Measurements from ENCODE around the gene HMX1. TPM values are rescaled to one million over a fixed set of nuclear protein-coding genes. Genes with fewer than 3 reads are reported as not detected.

The HMX1 gene
- polyA plus RNA-seq, 1 of the 3 experiments (the other 2 are of a cell fraction), result 0.20 TPM

DNA sequence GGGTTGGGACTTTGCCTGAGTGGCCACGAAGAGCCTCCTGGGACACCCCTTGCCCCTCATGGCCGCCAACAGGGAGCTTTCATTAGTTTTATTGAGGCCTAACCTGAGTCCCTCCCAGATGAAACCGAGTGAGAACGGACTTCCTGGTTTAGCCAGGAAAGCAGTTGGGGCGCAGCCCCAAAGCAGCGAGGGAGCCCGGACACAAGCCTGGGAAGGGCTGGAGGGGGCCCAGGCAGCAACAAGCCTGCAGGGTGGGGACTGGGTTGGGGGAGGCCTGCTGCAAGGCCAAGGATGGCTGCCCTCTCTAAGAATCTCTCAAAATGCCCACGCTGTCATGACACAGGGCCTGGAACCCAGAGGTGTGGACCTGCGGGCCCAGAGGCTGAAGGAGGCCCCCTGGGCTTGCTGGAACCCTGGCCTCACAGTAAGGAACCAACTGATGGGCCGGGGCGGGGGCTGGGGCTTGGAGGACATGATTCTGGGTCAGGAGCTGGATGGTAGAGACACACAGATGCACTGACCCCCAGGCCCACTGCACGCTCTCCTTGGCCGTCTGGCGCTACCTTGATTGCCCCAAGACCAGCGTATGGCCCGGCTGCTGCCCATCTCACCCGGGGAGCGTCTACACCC is 5.8 kb downstream of the HMX1 start:
- no peak for DNase-seq
- no peaks in the 10 kb centered on the region for H3K9me2 ChIP-seq
- no peak for TF ChIP-seq ELF1 (IDR thresholded peaks at IDR 0.05)
- no peak for TF ChIP-seq NRF1 (IDR thresholded peaks at IDR 0.05; ENCODE audit: low read depth, low read length)
- TF ChIP-seq RFX5 (IDR thresholded peaks at IDR 0.05; ENCODE audit: low read length), result no peak
- TF ChIP-seq POLR2AphosphoS5 (IDR thresholded peaks at IDR 0.05; ENCODE audit: low read depth, low read length), result no peak
- TF ChIP-seq EZH2phosphoT487 (IDR thresholded peaks at IDR 0.05; ENCODE audit: borderline replicate concordance, low read depth), result no peak
- TF ChIP-seq RCOR1 (IDR thresholded peaks at IDR 0.05; ENCODE audit: low read length), result no peak
- no peak overlapping the region for H3K4me2 ChIP-seq
- H3K4me1 ChIP-seq (ENCODE audit: control insufficient read depth in 1 of 2, insufficient read depth in 2 of 2, low read depth in 1 of 2, low read length in 1 of 2), result peaks cover 0 to 15% of the 10 kb centered on the region in 2 experiments; a peak in 1 of 4 replicates
- H3K9me3 ChIP-seq, result no peaks in the 10 kb centered on the region
- whole genome bisulfite sequencing (ENCODE audit: low lambda C conversion rate), result 27% methylated on average over 2 of the region's 18 CpGs
- H4K20me1 ChIP-seq (ENCODE audit: insufficient read depth), result no peaks in the 10 kb centered on the region
- H3K36me3 ChIP-seq (replicated peaks in 1 of 2; ENCODE audit: control insufficient read depth in 1 of 2, insufficient read depth in 2 of 2, low read length in 1 of 2), result no peaks in the 10 kb centered on the region
- H3K4me3 ChIP-seq (ENCODE audit: low read depth in 2 of 2, low read length in 1 of 2), result no peak overlapping the region
- no peak overlapping the region for H3K9ac ChIP-seq
- H2AFZ ChIP-seq (ENCODE audit: low read depth), result no peak overlapping the region
- CTCF ChIA-PET, result interaction anchor here (1.0 to 1.6 kb wide), 4 partner anchors 19 to 258 kb away, joined by 3 read pairs; no protein-coding TSS in a partner anchor
- no peaks in the 10 kb centered on the region for H3K79me2 ChIP-seq (ENCODE audit: insufficient read depth)
- no peak overlapping the region for H3K27ac ChIP-seq (ENCODE audit: low read depth in 2 of 2, low read length in 1 of 2)
- no peaks in the 10 kb centered on the region for H3K27me3 ChIP-seq (ENCODE audit: insufficient read depth)
- POLR2A ChIA-PET, result no interaction called here
- H3F3A ChIP-seq (replicated peaks; ENCODE audit: insufficient read depth), result no peaks in the 10 kb centered on the region

- Histone ChIP-seq H3K36me3 (replicated peaks in 1 of 2; ENCODE audit: control insufficient read depth in 1 of 2, insufficient read depth in 2 of 2, low read length in 1 of 2) (no peaks in the 10 kb centered on the region), H3F3A (replicated peaks; ENCODE audit: insufficient read depth) (no peaks in the 10 kb centered on the region), H2AFZ (ENCODE audit: low read depth) (no peak overlapping the region), H3K4me1 (ENCODE audit: control insufficient read depth in 1 of 2, insufficient read depth in 2 of 2, low read depth in 1 of 2, low read length in 1 of 2) (peaks cover 0 to 12% of the 10 kb centered on the region in 2 experiments; a peak in 1 of 4 replicates), H3K27ac (ENCODE audit: low read depth in 2 of 2, low read length in 1 of 2) (no peak overlapping the region), H3K4me2 (no peak overlapping the region), H3K9me3 (no peaks in the 10 kb centered on the region), H4K20me1 (ENCODE audit: insufficient read depth) (no peaks in the 10 kb centered on the region), H3K27me3 (ENCODE audit: insufficient read depth) (no peaks in the 10 kb centered on the region), H3K4me3 (ENCODE audit: low read depth in 2 of 2, low read length in 1 of 2) (no peak overlapping the region), H3K9me2 (no peaks in the 10 kb centered on the region), H3K9ac (no peak overlapping the region), H3K79me2 (ENCODE audit: insufficient read depth) (no peaks in the 10 kb centered on the region)
- DNase-seq, result no peak
- 84% methylated on average over 6 of the region's 32 CpGs for WGBS (ENCODE audit: low lambda C conversion rate)
- POLR2A ChIA-PET, result no interaction called here
- TF ChIP-seq TCF12 (IDR thresholded peaks at IDR 0.05) (no peak), FOSL2 (IDR thresholded peaks at IDR 0.05; ENCODE audit: borderline replicate concordance, low read depth) (no peak), FOXJ3 (CRISPR knock-in tag; IDR thresholded peaks at IDR 0.05) (no peak), MAX (IDR thresholded peaks at IDR 0.05; ENCODE audit: low read depth) (no peak), POLR2AphosphoS5 (IDR thresholded peaks at IDR 0.05; ENCODE audit: low read depth, low read length) (no peak), GABPA (IDR thresholded peaks at IDR 0.05; ENCODE audit: low read depth) (no peak), SMC3 (IDR thresholded peaks at IDR 0.05; ENCODE audit: low read depth, low read length) (no peak)
- TF ChIP-seq, protein P1, sequence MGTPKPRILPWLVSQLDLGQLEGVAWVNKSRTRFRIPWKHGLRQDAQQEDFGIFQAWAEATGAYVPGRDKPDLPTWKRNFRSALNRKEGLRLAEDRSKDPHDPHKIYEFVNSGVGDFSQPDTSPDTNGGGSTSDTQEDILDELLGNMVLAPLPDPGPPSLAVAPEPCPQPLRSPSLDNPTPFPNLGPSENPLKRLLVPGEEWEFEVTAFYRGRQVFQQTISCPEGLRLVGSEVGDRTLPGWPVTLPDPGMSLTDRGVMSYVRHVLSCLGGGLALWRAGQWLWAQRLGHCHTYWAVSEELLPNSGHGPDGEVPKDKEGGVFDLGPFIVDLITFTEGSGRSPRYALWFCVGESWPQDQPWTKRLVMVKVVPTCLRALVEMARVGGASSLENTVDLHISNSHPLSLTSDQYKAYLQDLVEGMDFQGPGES (IDR thresholded peaks at IDR 0.05; ENCODE audit: low read depth, low read length), result no peak
- TF ChIP-seq, protein P2, sequence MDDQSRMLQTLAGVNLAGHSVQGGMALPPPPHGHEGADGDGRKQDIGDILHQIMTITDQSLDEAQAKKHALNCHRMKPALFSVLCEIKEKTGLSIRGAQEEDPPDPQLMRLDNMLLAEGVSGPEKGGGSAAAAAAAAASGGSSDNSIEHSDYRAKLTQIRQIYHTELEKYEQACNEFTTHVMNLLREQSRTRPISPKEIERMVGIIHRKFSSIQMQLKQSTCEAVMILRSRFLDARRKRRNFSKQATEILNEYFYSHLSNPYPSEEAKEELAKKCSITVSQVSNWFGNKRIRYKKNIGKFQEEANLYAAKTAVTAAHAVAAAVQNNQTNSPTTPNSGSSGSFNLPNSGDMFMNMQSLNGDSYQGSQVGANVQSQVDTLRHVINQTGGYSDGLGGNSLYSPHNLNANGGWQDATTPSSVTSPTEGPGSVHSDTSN (IDR thresholded peaks at IDR 0.05), result no peak
- TF ChIP-seq, protein P3, sequence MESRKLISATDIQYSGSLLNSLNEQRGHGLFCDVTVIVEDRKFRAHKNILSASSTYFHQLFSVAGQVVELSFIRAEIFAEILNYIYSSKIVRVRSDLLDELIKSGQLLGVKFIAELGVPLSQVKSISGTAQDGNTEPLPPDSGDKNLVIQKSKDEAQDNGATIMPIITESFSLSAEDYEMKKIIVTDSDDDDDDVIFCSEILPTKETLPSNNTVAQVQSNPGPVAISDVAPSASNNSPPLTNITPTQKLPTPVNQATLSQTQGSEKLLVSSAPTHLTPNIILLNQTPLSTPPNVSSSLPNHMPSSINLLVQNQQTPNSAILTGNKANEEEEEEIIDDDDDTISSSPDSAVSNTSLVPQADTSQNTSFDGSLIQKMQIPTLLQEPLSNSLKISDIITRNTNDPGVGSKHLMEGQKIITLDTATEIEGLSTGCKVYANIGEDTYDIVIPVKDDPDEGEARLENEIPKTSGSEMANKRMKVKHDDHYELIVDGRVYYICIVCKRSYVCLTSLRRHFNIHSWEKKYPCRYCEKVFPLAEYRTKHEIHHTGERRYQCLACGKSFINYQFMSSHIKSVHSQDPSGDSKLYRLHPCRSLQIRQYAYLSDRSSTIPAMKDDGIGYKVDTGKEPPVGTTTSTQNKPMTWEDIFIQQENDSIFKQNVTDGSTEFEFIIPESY (IDR thresholded peaks at IDR 0.05; ENCODE audit: borderline replicate concordance, low read depth), result no peak
- CTCF ChIA-PET, result interaction anchor here (1.0 to 1.6 kb wide), 3 partner anchors 20 to 258 kb away, joined by 3 read pairs; no protein-coding TSS in a partner anchor
Observed at GRCh38 chr4:8864912-8865680, 6.5 kb downstream of the HMX1 start.

Measured in SK-N-SH (cell line).